NB4 (cell line): ENCODE data around the gene CD300LG.

Source experiments
- DNase-seq: peaks from one replicate; pipeline ENCODE4 v3.0.0; 2010; ENCODE audit warnings: low read depth
- H3K4me3 ChIP-seq: one replicate; pipeline ENCODE4 v1.5.1; 2011; ENCODE audit warnings: mild to moderate bottlenecking, low read depth, low read length, moderate library complexity
- MAX ChIP-seq: IDR thresholded peaks from 2 replicates; pipeline ENCODE4 v1.6.1; 2011; ENCODE audit warnings: low read depth, low read length
- MYC ChIP-seq: IDR thresholded peaks from 2 replicates; pipeline ENCODE4 v1.6.1; 2011; ENCODE audit warnings: low read depth, low read length
- POLR2A ChIP-seq: IDR thresholded peaks from 2 replicates; pipeline ENCODE4 v1.6.1; 2011; ENCODE audit warnings: mild to moderate bottlenecking; ENCODE audit not compliant: insufficient read length; ENCODE audit errors: extremely low read depth
- TF ChIP-seq, protein P1 (sequence below): IDR thresholded peaks from one replicate; pipeline ENCODE4 v1.5.1; 2012; ENCODE audit warnings: low read depth, low read length

Gene CD300LG

GRCh38 chr17:43820759-43821158, 26.2 kb upstream of the CD300LG start:
- TF ChIP-seq, protein P1, sequence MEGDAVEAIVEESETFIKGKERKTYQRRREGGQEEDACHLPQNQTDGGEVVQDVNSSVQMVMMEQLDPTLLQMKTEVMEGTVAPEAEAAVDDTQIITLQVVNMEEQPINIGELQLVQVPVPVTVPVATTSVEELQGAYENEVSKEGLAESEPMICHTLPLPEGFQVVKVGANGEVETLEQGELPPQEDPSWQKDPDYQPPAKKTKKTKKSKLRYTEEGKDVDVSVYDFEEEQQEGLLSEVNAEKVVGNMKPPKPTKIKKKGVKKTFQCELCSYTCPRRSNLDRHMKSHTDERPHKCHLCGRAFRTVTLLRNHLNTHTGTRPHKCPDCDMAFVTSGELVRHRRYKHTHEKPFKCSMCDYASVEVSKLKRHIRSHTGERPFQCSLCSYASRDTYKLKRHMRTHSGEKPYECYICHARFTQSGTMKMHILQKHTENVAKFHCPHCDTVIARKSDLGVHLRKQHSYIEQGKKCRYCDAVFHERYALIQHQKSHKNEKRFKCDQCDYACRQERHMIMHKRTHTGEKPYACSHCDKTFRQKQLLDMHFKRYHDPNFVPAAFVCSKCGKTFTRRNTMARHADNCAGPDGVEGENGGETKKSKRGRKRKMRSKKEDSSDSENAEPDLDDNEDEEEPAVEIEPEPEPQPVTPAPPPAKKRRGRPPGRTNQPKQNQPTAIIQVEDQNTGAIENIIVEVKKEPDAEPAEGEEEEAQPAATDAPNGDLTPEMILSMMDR, result no peak
- TF ChIP-seq MYC (no peak), POLR2A (no peak), MAX (no peak)

GRCh38 chr17:43822570-43823190, 24.3 kb upstream of the CD300LG start:
- H3K4me3 ChIP-seq, result no peak overlapping the region
- DNase-seq, result no peak
- TF ChIP-seq, protein P1, result no peak
- TF ChIP-seq MAX, result no peak
- TF ChIP-seq MYC, result no peak
- no peak for TF ChIP-seq POLR2A

More at GRCh38 chr17:43820759-43821158, 26.2 kb upstream of the CD300LG start:
- H3K4me3 ChIP-seq, result no peak overlapping the region
- no peak for DNase-seq

- no peak overlapping the region for H3K4me3 ChIP-seq
- TF ChIP-seq, protein P1, result no peak
- TF ChIP-seq MYC (no peak), POLR2A (no peak), MAX (no peak)
- DNase-seq, result no peak
Measured at GRCh38 chr17:43823350-43824084, 23.5 kb upstream of the CD300LG start.

GRCh38 chr17:43825567-43825966, 21.4 kb upstream of the CD300LG start:
- no peak overlapping the region for H3K4me3 ChIP-seq
- no peak for TF ChIP-seq MYC
- TF ChIP-seq, protein P1, result no peak
- TF ChIP-seq MAX, result no peak
- TF ChIP-seq POLR2A, result no peak
- DNase-seq, result no peak

DNA sequence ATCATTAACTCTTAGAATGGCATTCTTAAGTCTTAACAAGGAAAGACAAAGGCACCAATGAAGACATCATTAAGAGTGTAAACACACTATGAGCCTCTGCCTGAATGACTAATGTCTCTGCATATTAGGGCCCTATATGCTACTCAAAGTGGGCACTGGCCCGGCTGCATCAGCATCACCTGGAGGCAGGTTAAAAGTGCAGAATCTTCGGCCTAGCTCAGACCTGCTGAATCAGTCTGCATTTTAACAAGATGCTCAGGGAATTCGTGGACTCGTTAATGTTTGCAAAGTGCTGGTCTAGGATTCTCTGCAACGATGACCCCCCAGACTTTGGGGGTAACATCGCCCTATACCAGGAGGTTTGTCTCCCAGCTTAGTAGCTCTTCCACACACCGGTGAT, 20.8 kb upstream of the CD300LG start:
- no peak overlapping the region for H3K4me3 ChIP-seq
- TF ChIP-seq POLR2A (no peak), MAX (no peak), MYC (no peak)
- TF ChIP-seq, protein P1, result no peak
- DNase-seq, result no peak
